Smooth muscle cell of the brain vasculature (primary cell): ENCODE data around the gene WDFY4.

ENCODE experiments used
- DNase-seq: peaks from one replicate; pipeline ENCODE4 v3.0.0-alpha.2; 2012; ENCODE audit warnings: low read depth, low spot score

WDFY4 gene

GRCh38 chr10:48656241-48656913 lies 28.3 kb upstream of the WDFY4 start:
- DNase-seq: peak; percentile 67

GRCh38 chr10:48656914-48657305 lies 27.8 kb upstream of the WDFY4 start:
- no peak for DNase-seq

- DNase-seq: no peak
Observed at GRCh38 chr10:48657416-48657815, 27.3 kb upstream of the WDFY4 start.

GRCh38 chr10:48658243-48658974 lies 26.3 kb upstream of the WDFY4 start:
- peak; percentile 41 for DNase-seq

GRCh38 chr10:48658975-48659269 lies 25.8 kb upstream of the WDFY4 start:
- no peak for DNase-seq

- no peak for DNase-seq
Observed at GRCh38 chr10:48659790-48660189, 24.9 kb upstream of the WDFY4 start.

- DNase-seq: no peak
Observed at GRCh38 chr10:48661441-48661840, 23.2 kb upstream of the WDFY4 start.

- no peak for DNase-seq
Observed at GRCh38 chr10:48667960-48668590, 16.6 kb upstream of the WDFY4 start.

GRCh38 chr10:48670978-48671913 lies 13.4 kb upstream of the WDFY4 start:
- no peak for DNase-seq

- DNase-seq: no peak
Observed at GRCh38 chr10:48671914-48672595, 12.6 kb upstream of the WDFY4 start.

GRCh38 chr10:48672596-48673265 lies 11.9 kb upstream of the WDFY4 start:
- no peak for DNase-seq

GRCh38 chr10:48677625-48678024 lies 7.0 kb upstream of the WDFY4 start:
- DNase-seq: no peak

- no peak for DNase-seq
Observed at GRCh38 chr10:48678041-48678440, 6.6 kb upstream of the WDFY4 start.

GRCh38 chr10:48681740-48682139 lies 2.9 kb upstream of the WDFY4 start:
- DNase-seq: no peak

GRCh38 chr10:48682265-48682664 lies 2.4 kb upstream of the WDFY4 start:
- DNase-seq: no peak

- no peak for DNase-seq
Observed at GRCh38 chr10:48683424-48683823, 1.2 kb upstream of the WDFY4 start.

- DNase-seq: no peak
Observed at GRCh38 chr10:48683868-48684267, 805 bp upstream of the WDFY4 start.

GRCh38 chr10:48684463-48684791 lies 246 bp upstream of the WDFY4 start:
- DNase-seq: no peak

- DNase-seq: no peak
Observed at GRCh38 chr10:48685731-48686130, 1.1 kb downstream of the WDFY4 start.

- no peak for DNase-seq
Observed at GRCh38 chr10:48690791-48691660, 6.4 kb downstream of the WDFY4 start.
